ENCODE results near the gene PROCA1.
A peak's percentile ranks its signal among the peaks of the same experiment; 100 is the strongest.
"Not testable (repeated sequence)": the region's sequence is repeated elsewhere in the genome, so short reads cannot be mapped to it uniquely, and the experiment has no call there.

PROCA1 gene

DNA sequence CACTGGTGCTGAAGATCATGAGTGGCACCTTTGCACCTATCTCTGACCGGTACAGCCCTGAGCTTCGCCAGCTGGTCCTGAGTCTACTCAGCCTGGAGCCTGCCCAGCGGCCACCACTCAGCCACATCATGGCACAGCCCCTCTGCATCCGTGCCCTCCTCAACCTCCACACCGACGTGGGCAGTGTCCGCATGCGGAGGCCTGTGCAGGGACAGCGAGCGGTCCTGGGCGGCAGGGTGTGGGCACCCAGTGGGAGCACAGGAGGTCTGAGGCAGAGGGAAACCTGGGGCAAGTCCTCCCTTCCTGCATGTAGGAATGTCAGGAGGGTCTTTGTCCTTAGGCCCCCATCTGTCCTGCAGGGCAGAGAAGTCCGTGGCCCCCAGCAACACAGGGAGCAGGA lies 25.6 kb upstream of the PROCA1 start:
- Mint-ChIP-seq H3K4me3 (no peak overlapping the region), H3K27me3 (no peaks in the 10 kb centered on the region), H3K4me1 (peaks cover 57% of the 10 kb centered on the region), H3K9me3 (peaks cover 3% of the 10 kb centered on the region), H3K36me3 (ENCODE audit: low read depth) (peaks cover 14% of the 10 kb centered on the region), H3K27ac (no peak overlapping the region)
- no peak for ATAC-seq
- no peak for DNase-seq

GRCh38 chr17:28735913-28736769 lies 24.5 kb upstream of the PROCA1 start:
- Mint-ChIP-seq H3K4me1 (peaks cover 52% of the 10 kb centered on the region), H3K36me3 (ENCODE audit: low read depth) (peaks cover 14% of the 10 kb centered on the region)

GRCh38 chr17:28735242-28735722 lies 23.6 kb upstream of the PROCA1 start:
- H3K4me1 Mint-ChIP-seq, result peaks cover 45% of the 10 kb centered on the region
- H3K4me3 Mint-ChIP-seq, result no peak overlapping the region
- no peaks in the 10 kb centered on the region for H3K27me3 Mint-ChIP-seq
- H3K36me3 Mint-ChIP-seq (ENCODE audit: low read depth), result peaks cover 14% of the 10 kb centered on the region
- peaks cover 3% of the 10 kb centered on the region for H3K9me3 Mint-ChIP-seq
- ATAC-seq (no peak), DNase-seq (no peak)
- H3K27ac Mint-ChIP-seq, result no peak overlapping the region

More at GRCh38 chr17:28735913-28736769, 24.5 kb upstream of the PROCA1 start:
- not testable (repeated sequence) for DNase-seq, H3K27me3 Mint-ChIP-seq, H3K9me3 Mint-ChIP-seq, ATAC-seq, H3K4me3 Mint-ChIP-seq
- H3K27ac Mint-ChIP-seq, result peak overlapping the region; percentile 54

DNA sequence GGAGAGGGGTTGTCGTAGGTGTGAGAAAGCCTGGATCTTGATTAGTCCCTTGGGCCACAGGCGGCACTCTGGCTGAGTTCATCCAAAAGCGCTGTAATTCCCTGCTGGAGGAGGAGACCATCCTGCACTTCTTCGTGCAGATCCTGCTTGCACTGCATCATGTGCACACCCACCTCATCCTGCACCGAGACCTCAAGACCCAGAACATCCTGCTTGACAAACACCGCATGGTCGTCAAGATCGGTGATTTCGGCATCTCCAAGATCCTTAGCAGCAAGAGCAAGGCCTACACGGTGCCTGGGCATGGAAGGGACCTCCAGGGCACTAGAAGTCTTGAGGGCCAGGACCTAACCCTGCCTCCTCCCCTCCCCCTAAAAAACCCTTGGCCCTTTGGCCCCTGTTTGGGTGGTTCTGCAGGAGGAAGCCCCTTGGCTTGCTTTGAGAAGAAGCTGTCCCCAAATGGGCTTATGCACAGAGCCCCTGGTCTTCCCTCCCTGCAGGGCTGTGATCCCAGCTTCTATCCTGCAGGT lies 23.1 kb upstream of the PROCA1 start:
- H3K4me1 Mint-ChIP-seq, result peaks cover 43% of the 10 kb centered on the region
- no peak overlapping the region for H3K27ac Mint-ChIP-seq
- DNase-seq, result no peak
- no peak for ATAC-seq
- H3K36me3 Mint-ChIP-seq (ENCODE audit: low read depth), result peaks cover 12% of the 10 kb centered on the region
- peaks cover 2% of the 10 kb centered on the region for H3K9me3 Mint-ChIP-seq
- H3K4me3 Mint-ChIP-seq, result no peak overlapping the region
- H3K27me3 Mint-ChIP-seq, result no peaks in the 10 kb centered on the region

- no peaks in the 10 kb centered on the region for H3K9me3 Mint-ChIP-seq
- ATAC-seq (no peak), DNase-seq (no peak)
- peaks cover 4% of the 10 kb centered on the region for H3K36me3 Mint-ChIP-seq (ENCODE audit: low read depth)
- no peaks in the 10 kb centered on the region for H3K27me3 Mint-ChIP-seq
- no peak overlapping the region for H3K4me3 Mint-ChIP-seq
- H3K4me1 Mint-ChIP-seq, result peaks cover 38% of the 10 kb centered on the region
- no peak overlapping the region for H3K27ac Mint-ChIP-seq
Measured at GRCh38 chr17:28733346-28733745, 21.7 kb upstream of the PROCA1 start.

- Mint-ChIP-seq H3K27me3 (no peaks in the 10 kb centered on the region), H3K4me3 (no peak overlapping the region), H3K36me3 (ENCODE audit: low read depth) (peaks cover 4% of the 10 kb centered on the region), H3K27ac (peak overlapping the region; percentile 40), H3K4me1 (peaks cover 35% of the 10 kb centered on the region), H3K9me3 (no peaks in the 10 kb centered on the region)
- no peak for ATAC-seq
- DNase-seq, result no peak
Measured at GRCh38 chr17:28729950-28730330, 18.3 kb upstream of the PROCA1 start.

DNA sequence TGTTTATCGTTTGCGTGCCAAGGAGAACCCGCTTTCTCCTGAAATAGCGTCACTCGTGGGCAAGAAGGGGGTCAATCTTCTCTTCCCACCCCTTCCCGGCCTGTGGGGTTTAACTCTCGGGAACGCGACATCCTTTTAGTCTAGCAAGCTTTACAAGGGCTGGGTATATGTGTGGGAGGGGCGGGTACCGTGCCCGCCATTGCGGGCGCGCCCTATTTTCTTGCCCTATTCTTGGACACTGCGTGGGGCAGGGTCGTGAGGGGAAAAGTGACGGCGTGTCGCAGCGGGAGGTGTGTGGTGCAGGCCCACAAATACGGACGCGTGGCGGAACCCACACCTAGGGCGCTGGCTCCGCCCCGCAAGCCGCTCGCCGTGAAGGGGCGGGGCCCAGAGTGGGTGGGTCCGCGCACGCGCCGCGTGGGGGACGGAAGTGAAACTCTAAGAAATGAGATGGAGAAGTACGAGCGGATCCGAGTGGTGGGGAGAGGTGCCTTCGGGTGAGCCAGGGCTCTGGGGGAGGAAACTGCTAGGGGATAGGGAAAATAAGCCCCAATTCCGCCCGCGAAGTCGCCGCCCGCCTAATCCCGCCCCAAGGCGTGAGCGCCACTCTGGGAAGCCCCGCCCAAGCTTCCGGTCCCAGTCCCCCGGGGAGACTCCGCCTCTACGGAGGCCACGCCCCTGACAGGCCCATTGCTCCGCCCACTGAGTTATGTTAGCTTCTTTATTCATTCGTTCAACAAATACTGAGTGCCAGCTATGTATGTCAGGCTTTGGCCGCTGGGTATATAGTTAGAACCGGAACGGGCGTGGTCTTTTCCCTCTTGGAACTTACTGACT lies 16.9 kb upstream of the PROCA1 start, which contains the start of gene NEK8:
Gene NEK8, plus strand, starts transcription at position 425 of the 837 bp plus-strand sequence. Its CDS starts 26 bp downstream, at position 451.
- ATAC-seq (peak; percentile 17), DNase-seq (peak; percentile 99)
- peaks cover 43% of the 10 kb centered on the region for H3K4me1 Mint-ChIP-seq
- peak within 1 kb of the TSS; percentile 99 for H3K4me3 Mint-ChIP-seq
- peaks cover 18% of the 10 kb centered on the region for H3K36me3 Mint-ChIP-seq (ENCODE audit: low read depth)
- H3K27me3 Mint-ChIP-seq, result no peaks in the 10 kb centered on the region
- peak within 1 kb of the TSS; percentile 96 for H3K27ac Mint-ChIP-seq
- no peaks in the 10 kb centered on the region for H3K9me3 Mint-ChIP-seq

DNA sequence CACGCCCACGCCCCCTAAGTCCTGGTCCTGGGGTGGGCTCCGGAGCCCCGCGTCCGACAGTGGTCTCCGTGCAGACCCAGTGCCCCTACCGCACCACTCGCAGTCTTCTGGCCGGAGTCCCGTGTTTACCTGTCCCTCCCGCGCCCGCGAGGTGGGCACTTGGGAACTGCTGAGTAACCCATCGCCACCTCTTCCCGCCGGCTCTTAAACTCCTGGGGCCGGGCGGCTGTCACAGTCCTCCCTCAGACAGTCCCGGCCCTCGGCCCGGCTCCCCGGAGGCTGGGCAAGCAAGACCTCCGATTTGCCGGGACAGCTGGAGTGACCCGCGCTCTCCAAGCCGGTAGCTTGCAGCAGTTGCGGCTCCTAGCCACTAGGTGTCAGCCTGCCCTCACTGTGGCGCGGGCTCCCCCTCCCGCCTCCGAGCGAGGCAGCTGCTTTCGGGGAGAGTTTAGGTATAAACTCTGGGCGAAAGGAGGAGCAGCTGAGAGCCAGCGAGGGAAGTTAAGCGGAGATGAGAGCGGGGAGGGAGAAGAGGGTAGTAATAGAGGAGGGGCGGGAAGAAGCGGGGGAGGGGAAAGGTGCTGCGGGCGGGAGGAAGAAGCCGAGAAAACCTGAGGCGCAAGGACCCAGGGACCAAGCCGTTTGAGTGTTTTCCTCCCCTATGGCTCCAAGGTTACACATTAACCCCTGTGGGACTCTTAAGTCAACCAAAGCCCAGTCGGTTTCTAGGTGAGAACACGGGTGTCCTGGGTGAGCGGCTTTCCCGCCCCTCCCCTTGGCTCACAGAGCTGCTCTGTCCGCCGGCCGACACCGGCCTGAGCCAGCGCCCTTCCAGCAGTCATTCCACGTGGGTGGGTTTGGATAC lies 15.2 kb upstream of the PROCA1 start:
- peak overlapping the region; percentile 99 for H3K4me3 Mint-ChIP-seq
- peaks cover 55% of the 10 kb centered on the region for H3K4me1 Mint-ChIP-seq
- H3K27me3 Mint-ChIP-seq, result no peaks in the 10 kb centered on the region
- H3K27ac Mint-ChIP-seq, result peak overlapping the region; percentile 96
- ATAC-seq (peak; percentile 26), DNase-seq (peak; percentile 94)
- no peaks in the 10 kb centered on the region for H3K9me3 Mint-ChIP-seq
- H3K36me3 Mint-ChIP-seq (ENCODE audit: low read depth), result peaks cover 35% of the 10 kb centered on the region

DNA sequence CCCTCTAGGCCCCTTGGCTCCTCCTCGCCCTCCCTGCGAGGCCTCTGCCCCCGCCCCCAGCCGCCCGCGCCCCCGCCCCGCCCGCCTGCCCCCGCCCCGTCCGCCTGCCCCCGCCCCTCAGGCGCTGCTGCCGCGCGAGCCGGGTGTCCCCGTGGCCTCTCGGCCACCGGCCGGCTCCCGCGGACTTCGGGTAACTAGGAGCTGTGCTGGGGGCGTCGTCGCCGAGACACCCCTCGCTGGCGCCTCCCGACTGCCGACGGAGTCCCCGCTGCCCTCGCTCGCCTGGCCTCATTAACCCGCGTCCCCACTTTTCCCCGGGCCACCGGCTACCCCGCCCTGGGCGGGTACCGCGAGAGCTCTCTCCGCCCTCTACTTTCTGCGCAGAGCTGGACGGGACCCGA lies 14.5 kb upstream of the PROCA1 start, which contains the start of gene TLCD1:
Gene TLCD1, minus strand, starts transcription at position 8 of the 401 bp plus-strand sequence. CDS start 136 bp downstream, outside the sequence.
- ATAC-seq, result peak; percentile 38
- peaks cover 60% of the 10 kb centered on the region for H3K4me1 Mint-ChIP-seq

DNA sequence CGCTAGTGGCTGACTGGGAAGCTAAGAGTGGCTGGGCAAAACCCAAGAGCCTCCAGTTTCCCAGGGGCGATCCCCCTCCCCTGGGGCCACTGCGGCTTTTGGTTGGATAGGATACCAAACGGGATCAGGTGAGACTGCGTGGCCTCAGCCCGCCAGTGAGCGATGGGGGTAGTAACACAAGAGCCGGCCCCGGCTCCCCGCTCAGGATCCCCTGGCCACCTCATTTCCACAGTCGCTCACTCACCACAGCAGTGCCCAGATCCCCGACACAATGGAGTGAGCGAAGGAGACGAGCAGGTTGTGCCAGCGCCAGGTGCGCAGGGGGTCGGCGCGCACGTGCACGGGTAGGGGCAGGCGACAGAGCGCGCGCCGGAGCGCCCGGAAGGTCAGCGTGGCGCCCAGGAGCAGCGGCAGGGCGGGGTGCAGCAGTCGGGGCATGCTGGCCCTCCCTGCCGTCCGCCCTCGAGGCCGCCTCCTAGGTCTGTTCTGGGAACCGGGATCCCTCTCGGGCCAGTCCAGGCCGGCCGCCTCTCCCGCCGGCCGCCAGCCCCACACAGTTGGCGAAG lies 14.1 kb upstream of the PROCA1 start:
- peak; percentile 21 for ATAC-seq
- peak overlapping the region; percentile 100 for H3K27ac Mint-ChIP-seq
- H3K4me1 Mint-ChIP-seq, result peaks cover 62% of the 10 kb centered on the region
- H3K27me3 Mint-ChIP-seq, result no peaks in the 10 kb centered on the region
- peak overlapping the region; percentile 99 for H3K4me3 Mint-ChIP-seq
- peaks cover 46% of the 10 kb centered on the region for H3K36me3 Mint-ChIP-seq (ENCODE audit: low read depth)
- H3K9me3 Mint-ChIP-seq, result no peaks in the 10 kb centered on the region
- DNase-seq, result peak; percentile 71

More for the DNA sequence above, 14.5 kb upstream of the PROCA1 start, which contains the start of gene TLCD1:
- H3K36me3 Mint-ChIP-seq (ENCODE audit: low read depth), result peaks cover 41% of the 10 kb centered on the region
- peak; percentile 82 for DNase-seq
- peak within 1 kb of the TSS; percentile 100 for H3K27ac Mint-ChIP-seq
- no peaks in the 10 kb centered on the region for H3K9me3 Mint-ChIP-seq
- H3K27me3 Mint-ChIP-seq, result no peaks in the 10 kb centered on the region
- H3K4me3 Mint-ChIP-seq, result peak within 1 kb of the TSS; percentile 99

DNA sequence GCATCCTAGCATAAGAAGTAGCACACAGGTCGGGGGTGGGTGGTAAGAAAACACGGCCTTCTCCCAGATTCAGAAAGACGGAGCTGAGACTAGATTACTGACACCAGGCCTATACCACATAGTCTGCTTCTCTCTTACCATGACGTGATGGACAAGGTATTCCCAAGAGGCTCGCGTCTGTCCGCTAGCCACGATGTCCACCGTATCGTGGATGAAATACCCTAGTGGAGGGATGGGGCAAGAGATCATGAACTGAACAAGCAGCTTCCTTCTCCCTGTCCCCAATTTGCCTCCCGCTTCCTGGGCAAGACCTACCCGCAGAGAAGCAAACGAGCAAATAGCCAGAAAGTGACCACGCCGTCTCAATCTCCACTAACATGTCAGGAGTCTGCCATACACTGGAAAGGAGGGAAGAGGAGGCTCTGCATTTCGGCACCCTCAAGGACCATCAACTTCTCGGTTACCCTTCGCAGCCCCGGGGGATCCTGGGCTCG lies 13.5 kb upstream of the PROCA1 start:
- DNase-seq (no peak), ATAC-seq (no peak)
- Mint-ChIP-seq H3K36me3 (ENCODE audit: low read depth) (peaks cover 52% of the 10 kb centered on the region), H3K27me3 (no peaks in the 10 kb centered on the region), H3K4me3 (peak overlapping the region; percentile 99), H3K4me1 (peaks cover 68% of the 10 kb centered on the region), H3K9me3 (no peaks in the 10 kb centered on the region), H3K27ac (peak overlapping the region; percentile 100)

- H3K4me1 Mint-ChIP-seq, result peaks cover 67% of the 10 kb centered on the region
- peak overlapping the region; percentile 99 for H3K4me3 Mint-ChIP-seq
- no peak for DNase-seq
- no peaks in the 10 kb centered on the region for H3K27me3 Mint-ChIP-seq
- H3K27ac Mint-ChIP-seq, result peak overlapping the region; percentile 100
- no peak for ATAC-seq
- H3K9me3 Mint-ChIP-seq, result no peaks in the 10 kb centered on the region
- H3K36me3 Mint-ChIP-seq (ENCODE audit: low read depth), result peaks cover 56% of the 10 kb centered on the region
Measured at GRCh38 chr17:28724500-28725165, 12.9 kb upstream of the PROCA1 start.

All from activated naive CD8-positive, alpha-beta T cell treated with anti-CD3 and anti-CD28 coated beads, Interleukin-2, amount 50 U/mL, for 24 hours (primary cell).